ENCODE results near the gene AZU1. TPM values are rescaled to one million over a fixed set of nuclear protein-coding genes. Genes with fewer than 3 reads are reported as not detected.

Gene AZU1
- total and polyA plus RNA-seq, 4 donors = 0.08 to 20.2 (median 0.99) TPM

DNA sequence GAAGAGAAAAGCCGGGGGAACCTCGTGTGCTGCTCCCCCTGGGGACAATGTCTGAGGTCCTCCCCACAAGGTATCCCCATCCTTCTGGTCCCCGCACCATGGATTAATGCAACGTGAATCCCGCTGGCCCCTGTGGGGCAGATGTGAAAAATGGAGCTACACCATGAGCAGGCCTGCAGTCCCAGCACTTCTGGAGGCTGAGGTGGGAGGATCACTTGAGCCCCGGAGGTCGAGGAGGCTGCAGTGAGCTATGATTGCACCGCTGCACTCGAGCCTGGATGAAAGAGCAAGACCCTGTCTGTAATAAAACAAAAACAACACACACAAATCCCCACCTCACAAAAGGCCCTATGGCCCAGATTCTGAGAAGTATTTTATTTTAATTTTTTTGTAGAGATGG, 30.6 kb downstream of the AZU1 start:
- H3K4me3 ChIP-seq (ENCODE audit: low read depth in 1 of 3, low read length in 3 of 3) = no peak overlapping the region
- no peak overlapping the region for H3K27ac ChIP-seq (ENCODE audit: low read depth in 1 of 2, low read length in 2 of 2)
- WGBS = 77% methylated on average over 9 of the region's 9 CpGs
- no peak for DNase-seq (ENCODE audit: low spot score)
- H3K27me3 ChIP-seq (ENCODE audit: control insufficient read depth in 4 of 4, insufficient read depth in 4 of 4, low read length in 3 of 4) = no peaks in the 10 kb centered on the region
- H3K4me1 ChIP-seq (ENCODE audit: control insufficient read depth in 4 of 4, insufficient read depth in 4 of 4, low read length in 3 of 4) = peaks cover 0 to 14% (median 8%) of the 10 kb centered on the region in 4 donors
- TF ChIP-seq, protein P1, sequence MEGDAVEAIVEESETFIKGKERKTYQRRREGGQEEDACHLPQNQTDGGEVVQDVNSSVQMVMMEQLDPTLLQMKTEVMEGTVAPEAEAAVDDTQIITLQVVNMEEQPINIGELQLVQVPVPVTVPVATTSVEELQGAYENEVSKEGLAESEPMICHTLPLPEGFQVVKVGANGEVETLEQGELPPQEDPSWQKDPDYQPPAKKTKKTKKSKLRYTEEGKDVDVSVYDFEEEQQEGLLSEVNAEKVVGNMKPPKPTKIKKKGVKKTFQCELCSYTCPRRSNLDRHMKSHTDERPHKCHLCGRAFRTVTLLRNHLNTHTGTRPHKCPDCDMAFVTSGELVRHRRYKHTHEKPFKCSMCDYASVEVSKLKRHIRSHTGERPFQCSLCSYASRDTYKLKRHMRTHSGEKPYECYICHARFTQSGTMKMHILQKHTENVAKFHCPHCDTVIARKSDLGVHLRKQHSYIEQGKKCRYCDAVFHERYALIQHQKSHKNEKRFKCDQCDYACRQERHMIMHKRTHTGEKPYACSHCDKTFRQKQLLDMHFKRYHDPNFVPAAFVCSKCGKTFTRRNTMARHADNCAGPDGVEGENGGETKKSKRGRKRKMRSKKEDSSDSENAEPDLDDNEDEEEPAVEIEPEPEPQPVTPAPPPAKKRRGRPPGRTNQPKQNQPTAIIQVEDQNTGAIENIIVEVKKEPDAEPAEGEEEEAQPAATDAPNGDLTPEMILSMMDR (IDR thresholded peaks at IDR 0.05; ENCODE audit: low read depth, low read length, missing input control) = no peak
- TF ChIP-seq TAF1 (conservative IDR thresholded peaks at IDR 0.05) (no peak), GABPA (IDR thresholded peaks at IDR 0.05 in 1 of 2, conservative IDR thresholded peaks at IDR 0.05 in 1 of 2) (no peak), HNF4A (conservative IDR thresholded peaks at IDR 0.05) (no peak), NR2F2 (IDR thresholded peaks at IDR 0.05) (no peak), REST (IDR thresholded peaks at IDR 0.05) (no peak), FOXA1 (IDR thresholded peaks at IDR 0.05) (no peak), YY1 (IDR thresholded peaks at IDR 0.05) (no peak), EGR1 (IDR thresholded peaks at IDR 0.05; ENCODE audit: low read depth in 2 of 2) (no peak), FOXA2 (IDR thresholded peaks at IDR 0.05) (no peak), ZBTB33 (IDR thresholded peaks at IDR 0.05) (no peak), SP1 (IDR thresholded peaks at IDR 0.05) (no peak), RAD21 (IDR thresholded peaks at IDR 0.05) (no peak), HNF4G (IDR thresholded peaks at IDR 0.05) (no peak), JUND (IDR thresholded peaks at IDR 0.05) (no peak), RXRA (IDR thresholded peaks at IDR 0.05) (no peak)
- TF ChIP-seq, protein P2, sequence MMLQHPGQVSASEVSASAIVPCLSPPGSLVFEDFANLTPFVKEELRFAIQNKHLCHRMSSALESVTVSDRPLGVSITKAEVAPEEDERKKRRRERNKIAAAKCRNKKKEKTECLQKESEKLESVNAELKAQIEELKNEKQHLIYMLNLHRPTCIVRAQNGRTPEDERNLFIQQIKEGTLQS (IDR thresholded peaks at IDR 0.05) = no peak
- H3K9ac ChIP-seq (ENCODE audit: low read depth in 1 of 2, low read length in 2 of 2) = no peak overlapping the region
- peaks cover 0 to 1% (median 0%) of the 10 kb centered on the region in 4 donors for H3K9me3 ChIP-seq (ENCODE audit: control insufficient read depth in 4 of 4, low read length in 3 of 4)
- no peaks in the 10 kb centered on the region for H3K36me3 ChIP-seq (ENCODE audit: control insufficient read depth in 4 of 4, insufficient read depth in 3 of 4, low read depth in 1 of 4, low read length in 3 of 4)

Measured in liver (tissue), 9 donors.